DMS79 (cell line): Measurements from ENCODE around the gene GCLC.
"Not testable (repeated sequence)": the region's sequence is repeated elsewhere in the genome, so short reads cannot be mapped to it uniquely, and the experiment has no call there.

Experiments
- DNase-seq: peaks from one replicate; lab custom pipeline; 2025; lab: John Stamatoyannopoulos, UW

The GCLC gene

DNA sequence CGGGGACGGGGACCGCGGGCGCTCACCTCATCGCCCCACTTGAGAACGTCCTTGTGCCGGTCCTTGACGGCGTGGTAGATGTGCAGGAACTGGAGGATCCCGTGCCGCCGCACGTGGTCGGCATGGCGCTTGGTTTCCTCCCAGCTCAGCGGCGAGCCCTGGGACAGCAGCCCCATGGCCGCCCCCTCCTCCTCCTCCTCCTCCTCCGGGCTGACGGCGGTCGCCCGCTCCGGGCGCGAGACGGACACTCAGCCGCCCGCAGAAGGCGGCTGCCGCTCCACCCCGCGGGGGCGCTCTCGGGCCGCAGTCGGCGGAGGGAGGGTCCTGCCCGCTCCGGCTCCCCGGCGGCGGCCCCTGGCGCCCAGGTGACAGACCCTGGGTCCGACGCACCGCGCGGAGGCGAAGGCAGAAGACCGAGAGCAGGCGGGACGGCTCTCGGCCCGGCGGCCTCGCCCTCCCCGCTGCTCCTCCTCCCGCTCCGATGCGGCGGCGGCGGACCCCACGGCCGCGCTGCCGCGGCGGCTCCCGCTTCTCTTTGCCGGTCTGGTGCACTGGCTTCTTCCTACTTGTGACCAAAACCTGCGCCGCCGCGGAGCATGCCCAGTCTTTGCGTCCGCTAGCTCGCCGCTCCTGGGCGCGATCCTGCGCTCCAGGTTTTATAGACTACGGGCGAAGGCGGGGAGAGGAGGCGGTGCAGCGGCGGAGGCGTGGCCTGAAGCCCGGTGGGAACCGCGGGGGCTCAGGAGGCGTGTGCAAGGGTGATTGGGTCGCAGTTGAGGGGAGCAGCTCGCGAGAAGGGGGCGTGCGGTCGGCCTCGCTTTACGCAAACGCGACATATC lies at the start of gene GCLC:
TSS of gene GCLC (minus strand) at position 632 of the 839 bp plus-strand sequence. CDS start at position 176, 456 bp downstream.
- DNase-seq, result peak; percentile 60

DNA sequence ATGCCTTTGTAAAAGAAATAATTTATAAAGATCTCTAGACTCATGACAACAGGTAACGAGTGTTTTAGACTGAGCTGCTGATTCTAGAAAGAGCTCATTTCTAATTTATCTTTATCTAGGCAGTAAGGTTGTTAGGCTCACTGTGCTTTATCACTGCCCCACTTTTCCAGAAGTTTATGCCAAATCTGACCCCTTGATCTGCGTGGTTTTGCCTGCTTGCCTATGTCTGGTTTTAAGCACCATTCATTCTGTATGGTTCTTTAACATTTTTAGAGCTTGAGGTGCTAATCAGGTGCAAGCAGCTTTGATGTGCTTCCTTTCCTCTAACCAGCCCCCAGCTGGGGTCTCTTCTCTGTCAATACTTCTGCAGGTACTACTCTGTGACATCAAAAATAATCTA lies 49.7 kb upstream of the GCLC start:
- DNase-seq, result no peak

DNA sequence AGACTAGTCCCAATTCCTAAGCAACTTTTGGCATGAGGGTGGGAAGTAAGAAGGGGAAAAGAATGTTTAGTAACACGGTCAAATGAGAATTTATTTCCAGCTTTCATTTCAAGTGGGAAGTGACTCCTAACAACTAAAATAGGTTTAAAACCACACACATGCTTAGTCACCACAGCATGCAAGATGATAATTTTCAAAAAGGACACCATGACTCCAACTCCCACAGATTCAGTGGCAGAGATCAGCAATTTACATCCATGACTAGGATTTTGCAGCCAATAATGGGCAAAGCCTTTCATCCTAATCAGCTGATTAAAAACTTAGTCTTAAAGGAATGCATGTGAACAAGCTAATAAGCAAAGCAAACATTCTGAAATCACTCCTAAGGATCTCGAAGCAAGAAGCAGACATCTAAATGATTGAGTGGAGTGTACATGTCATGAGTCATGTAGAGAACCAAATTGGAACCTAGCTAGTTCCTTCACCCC lies 48.1 kb upstream of the GCLC start:
- DNase-seq, result no peak

DNA sequence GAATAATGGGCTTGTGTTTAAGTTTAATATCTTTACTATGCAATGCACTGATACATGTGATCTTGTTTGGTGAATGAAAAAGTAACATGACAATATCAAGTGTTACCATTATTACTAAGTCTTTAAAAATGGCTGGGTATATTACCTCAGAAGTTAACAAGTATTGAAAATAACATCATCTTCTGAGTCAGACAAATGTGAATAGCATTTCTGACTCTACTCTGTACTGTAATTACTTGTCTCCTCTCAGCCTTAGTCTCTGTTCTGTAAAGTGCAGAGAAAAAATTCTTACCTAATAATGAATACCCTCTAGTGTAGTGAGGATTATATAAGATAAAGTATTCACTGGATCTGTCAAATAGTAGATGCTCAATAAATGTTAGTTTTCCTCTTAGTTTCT lies 47.0 kb upstream of the GCLC start:
- no peak for DNase-seq

DNA sequence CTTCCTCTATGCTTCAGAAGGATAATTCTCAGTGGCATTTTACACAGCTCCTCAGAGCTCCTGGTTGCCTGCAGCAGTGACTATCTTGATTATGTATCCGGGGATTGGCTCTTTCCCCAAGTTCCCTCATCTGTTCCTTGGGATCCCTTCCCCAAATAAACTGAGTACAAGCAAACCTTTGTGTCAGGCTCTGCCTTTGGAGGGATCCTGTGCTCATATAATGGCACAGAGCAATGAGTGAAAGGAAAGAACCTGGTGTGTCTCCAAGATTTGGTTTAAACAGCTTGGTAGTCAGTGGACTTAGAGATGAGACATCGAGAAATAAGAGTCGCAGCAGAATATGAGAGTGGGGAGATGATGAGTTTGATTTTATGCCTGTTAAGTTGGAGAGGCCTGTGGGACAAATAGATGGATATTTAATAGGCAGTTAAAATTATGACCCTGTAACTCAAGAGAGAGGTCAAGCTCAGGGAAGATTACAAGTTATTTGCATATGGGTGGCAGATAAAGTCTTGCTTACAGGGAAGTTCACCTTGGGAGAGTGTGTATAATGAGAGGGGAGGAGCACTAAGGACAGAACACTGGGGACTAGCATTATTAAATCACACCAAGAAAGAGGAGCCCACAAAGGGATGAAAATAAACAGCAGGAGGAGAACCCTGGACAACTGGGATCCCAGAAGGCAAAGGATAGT lies 44.1 kb upstream of the GCLC start:
- no peak for DNase-seq

DNA sequence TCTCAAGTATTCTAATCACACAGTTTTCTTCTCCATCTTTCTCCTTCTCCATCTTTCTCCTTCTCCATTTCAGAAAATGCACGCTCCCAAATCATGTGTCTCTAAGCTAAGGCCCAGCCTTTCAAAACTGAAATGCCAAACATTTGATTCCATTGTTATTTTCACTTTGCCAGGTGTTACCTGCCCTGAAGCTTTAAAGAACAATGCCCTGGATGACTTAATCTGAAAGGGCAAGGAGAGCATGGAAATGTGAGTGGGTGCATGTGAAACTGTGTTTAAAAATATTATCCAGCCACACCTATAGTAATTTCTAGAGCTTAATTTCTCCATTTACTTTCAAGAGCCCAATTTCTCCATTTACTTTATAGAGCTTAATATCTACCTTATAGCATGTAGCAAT lies 42.4 kb upstream of the GCLC start:
- no peak for DNase-seq

DNA sequence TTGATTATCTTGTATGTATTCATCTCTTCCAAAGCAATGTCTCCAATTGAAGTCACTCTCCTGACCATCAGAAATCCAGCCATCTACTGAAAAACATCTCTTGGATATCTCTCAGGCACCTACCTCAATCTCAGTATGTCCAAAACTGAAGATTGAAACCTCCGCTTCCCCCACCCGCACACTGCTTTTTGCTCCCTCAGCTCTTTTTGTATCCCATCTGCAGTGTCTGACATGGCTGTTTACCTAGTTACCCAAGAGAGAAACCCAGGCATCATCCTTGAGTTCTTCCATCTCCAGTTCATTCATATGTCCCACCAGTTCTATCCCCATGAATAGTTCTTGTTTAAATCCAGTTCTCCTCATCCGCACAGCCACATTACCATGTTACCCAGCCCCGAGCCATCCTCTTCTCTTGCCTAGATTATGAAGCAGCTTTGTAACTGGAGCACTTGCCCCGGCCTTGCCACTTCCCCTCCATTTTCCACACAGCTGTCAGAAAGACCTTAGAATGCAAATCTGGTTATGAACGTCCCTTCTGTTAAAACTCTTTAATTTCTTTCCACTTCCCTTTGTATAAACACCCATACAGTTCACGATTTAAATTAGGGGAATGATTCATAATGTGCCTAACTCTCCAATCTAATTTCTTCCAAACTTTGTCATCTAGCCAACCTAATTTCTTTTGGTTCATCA lies 40.5 kb upstream of the GCLC start:
- DNase-seq, result no peak

DNA sequence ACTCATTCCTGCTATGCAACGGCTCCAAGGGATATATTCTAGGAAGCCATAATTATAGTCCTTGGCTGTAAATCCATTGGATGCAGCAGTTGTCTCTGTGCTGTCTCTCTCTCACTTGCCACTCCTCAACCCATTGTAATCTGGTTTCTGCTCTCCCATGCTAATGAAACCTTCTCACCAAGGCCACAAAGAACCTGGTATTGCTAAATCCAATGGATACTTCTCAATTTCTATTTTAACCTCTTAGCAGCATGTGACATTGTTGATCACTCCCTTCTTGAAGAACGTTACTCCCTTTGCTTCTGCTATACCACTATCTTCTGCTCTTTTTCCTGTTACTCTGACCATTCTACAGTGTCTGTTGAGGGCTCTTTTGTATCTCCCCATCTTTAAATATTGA lies 39.8 kb upstream of the GCLC start:
- no peak for DNase-seq

DNA sequence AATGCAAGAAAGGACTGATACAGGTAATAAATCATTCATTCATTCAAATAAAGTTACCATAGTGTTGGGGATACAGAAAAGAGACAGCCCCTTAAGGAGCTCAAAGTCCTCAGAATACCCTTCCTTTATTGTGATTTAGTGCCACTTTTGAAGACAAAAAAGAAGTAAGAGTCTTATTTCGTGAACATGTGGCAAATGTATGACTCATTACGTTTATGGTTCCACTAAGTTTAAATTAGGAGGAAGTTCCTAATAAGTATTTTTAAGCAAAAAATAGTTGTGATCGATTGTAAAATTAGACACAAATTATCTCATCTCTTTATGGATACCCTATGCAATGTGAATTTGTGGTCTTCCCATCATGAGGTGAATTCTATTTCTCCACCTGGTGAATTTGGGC lies 38.5 kb upstream of the GCLC start:
- DNase-seq, result no peak

DNA sequence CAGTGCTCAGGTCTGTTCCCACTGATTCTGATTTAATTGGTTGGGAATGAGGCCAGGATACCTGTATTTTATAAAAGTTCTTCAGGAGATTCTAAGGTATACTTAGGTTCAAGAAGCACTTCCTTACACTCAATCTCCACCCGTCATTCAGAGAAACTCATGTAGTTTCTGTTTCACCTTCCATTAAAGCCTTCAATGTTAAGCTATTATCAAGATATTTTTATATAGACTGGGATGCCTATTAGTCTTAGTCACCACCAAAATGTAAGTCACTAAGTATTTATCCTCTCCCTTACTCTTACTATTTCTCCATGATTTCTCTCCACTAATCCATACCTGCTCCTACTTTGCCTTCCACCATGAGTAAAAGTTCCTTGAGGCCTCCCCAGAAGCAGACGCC lies 38.1 kb upstream of the GCLC start:
- no peak for DNase-seq

DNA sequence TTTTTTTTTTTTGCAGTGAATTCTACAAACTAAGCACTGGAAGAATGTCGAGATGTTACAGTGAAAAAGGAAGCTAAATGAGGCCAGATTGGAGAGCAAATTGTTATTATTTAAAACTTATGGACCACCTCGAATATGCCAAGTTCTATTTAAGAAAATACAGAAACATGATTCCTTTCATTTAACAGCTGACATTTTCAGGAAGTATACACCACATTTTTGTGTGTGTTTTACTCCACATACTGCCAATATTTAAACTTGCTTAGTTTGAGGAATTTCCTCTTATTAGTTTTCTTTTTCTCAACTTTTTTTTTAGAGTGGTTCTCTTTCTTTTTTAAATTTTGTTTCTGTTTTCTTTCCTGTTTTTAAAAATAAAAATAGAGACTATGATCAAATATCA lies 37.0 kb upstream of the GCLC start:
- DNase-seq, result no peak

DNA sequence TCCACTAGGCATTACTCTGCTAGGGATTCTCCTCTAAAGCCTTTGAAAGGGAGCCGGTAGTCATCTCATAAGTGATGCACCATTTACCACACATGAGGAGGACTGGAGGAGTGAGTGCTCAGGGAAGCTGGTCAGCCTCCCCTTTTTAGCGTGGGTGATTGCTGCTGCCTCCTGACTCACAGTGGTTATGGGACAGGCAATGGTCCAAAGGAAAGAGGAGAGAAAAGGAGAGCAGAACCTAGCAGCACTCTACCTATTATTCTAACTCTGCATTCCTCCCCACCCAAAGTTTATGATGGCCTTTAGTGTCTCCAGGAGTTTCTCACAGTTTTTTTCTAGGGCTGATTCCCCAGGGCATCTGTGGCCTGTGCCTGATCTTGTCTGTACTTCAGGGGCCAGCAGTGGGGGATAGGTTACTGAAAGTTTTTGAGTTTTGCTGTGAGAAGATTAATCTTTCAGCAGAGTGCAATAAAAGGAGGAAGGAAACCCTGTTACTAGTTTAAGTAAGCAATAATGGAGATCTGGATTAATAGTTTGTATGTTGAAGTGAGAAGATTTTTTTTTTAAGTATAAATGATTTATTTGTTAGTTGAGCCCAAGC lies 36.4 kb upstream of the GCLC start:
- no peak for DNase-seq

DNA sequence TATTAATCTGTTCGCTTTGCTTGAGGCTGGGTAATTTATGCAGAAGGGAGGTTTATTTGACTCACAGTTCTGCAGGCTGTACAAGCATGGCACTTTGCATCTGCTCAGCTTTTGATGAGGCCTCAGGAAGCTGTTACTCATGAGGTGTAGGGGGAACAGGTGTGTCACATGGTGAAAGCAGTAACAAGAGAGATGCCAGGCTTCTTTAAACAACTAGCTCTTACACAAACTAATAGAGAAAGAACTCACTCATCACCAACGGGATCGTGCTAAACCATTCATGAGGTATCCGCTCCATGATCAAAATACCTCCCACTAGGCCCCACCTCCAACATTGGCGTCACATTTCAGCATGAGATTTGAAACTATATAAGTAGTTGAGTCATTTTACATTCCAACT lies 34.4 kb upstream of the GCLC start:
- no peak for DNase-seq

DNA sequence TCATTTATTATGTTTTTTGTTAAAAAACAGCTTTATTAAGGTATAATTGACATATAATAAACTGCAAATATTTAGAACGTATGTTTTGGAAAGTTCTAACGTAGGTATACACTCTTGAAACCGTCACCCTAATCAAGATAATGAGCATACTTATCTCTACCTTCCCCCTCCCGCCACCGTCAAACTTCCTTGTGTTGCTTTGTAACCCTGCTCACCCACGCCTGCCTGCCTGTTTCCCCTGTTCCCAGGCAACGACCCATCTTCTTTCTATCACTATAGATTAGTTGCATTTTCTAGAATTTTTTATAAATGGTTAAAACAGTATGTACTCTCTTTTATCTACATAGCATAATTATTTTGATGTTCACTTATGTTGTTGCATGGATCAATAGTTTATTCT lies 33.5 kb upstream of the GCLC start:
- DNase-seq, result no peak

DNA sequence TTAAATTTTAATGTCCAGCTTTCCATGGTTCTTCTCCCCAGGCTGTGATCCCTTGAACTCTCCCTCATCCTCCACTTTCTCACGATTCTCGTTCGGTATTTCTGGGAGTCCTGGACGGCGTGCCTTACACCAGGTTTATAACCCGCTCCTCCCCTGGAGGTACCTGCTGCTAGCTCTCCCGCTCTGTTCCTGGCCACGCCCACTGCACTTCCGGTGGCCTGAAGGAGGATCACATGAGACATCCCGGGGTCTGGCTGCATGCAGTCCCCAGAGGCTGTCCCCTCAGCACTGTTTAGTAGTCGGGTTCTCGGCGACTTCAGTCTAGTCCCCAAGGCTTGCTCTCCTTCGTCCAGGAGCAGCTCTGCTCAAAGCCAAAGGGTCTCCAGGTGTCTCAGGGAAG lies 28.4 kb upstream of the GCLC start:
- DNase-seq, result no peak

DNA sequence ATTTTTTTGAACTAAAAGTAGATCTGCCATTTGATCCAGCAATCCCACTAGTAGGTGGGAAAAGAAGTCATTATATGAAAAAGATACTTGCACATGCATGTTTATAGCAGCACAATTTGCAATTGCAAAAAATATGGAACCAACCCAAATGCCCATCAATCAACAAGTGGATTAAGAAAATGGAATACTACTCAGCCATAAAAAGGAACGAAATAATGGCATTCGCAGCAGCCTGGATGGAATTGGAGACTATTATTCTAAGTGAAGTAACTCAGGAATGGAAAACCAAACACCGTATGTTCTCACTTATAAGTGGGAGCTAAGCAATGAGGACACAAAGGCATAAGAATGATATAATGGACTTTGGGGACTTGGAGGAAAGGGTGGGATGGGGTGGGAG lies 27.5 kb upstream of the GCLC start:
- DNase-seq, result not testable (repeated sequence)

DNA sequence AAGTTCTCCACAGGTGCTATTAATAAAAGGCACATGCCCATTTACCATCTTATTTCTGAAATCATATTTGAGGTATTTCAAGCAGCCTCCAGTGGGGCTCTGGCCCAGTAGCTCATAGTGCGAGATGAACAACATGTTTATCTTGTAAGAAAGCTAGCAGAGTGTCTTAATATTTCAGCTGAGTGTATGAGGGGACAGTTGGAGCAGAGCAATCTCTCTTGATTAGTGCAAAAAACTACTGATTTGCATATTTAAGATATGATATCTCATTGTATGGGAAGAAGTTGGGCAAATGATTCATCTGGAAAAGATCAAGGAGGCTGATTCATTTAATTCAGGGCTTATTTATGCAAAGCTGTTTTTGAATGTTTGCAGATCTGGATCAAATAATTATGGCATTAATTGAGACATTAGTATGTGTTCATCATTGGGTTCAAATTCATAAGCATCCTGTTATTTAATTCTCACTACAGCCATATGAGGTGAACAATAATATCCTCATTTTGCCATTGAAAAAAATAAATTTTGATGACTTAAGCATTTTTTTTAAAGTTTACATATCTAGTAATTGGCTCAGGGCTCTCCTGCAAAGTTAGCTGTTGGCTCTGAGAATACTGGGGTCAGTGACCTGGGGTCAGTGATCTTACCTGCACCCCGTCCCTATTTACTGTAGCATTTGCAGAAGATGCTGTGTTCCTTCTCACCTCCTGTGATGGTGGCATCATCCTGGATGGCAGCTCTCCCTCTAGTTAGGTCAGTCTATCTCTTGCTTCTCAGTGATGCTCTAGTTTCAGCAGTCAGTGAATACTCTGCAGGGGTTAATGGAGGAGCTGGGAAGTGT lies 24.1 kb upstream of the GCLC start:
- DNase-seq, result no peak

DNA sequence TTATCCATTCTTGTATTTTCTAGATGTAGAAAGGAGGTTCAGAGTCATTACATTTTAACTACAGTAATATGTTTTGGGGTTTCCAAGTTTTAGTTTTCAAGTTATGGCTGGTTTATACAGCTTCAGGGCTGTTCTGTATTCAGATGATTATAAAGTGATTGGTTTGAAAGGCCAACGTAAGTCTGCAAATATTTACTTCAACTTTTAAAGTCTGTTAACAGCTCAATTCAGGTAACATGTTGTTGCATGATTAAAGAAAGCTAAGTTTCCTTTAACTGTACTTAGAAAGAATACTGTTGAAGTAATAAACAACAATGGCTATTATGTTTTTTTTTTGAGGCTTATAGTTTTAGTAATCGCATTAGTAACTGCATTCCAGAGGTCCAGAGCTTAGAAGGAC lies 22.8 kb upstream of the GCLC start:
- DNase-seq, result no peak

DNA sequence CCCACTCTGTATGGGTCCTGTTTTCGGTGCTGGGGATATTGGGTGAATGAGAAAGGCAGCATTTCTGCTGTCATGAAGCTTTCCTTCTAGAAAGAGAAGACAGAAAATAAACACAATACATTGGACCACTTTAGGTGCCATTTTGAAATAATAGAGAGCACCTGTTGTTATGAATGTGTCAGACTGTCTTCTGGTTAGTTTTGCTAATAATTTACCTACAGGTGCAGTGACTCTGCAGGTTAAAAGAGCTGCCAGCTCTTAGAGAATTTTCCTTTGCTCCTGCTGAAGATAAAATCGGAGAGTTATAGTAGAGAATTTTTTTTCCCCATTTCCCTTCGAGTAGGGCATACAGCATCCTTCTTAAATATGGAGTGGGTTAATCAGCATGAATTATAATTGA lies 21.9 kb upstream of the GCLC start:
- no peak for DNase-seq

DNA sequence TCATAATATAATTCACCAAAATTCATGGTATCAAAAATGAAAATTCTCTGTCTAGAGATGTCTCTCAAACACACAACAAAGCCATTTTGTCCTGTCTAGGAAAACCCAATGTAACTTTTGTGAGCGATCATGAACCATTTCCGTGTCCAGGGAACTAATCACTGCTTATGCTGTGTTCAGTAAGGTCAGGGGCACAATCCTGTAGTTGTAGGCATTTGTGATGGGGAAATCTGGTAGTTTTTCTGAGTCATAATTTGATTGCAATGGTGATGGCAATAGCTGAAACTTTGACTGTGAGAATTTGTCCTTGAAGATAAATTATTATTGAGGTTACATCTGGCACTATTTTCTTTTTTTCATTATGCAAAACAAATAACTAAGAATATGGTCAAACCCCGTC lies 21.0 kb upstream of the GCLC start:
- DNase-seq, result no peak

DNA sequence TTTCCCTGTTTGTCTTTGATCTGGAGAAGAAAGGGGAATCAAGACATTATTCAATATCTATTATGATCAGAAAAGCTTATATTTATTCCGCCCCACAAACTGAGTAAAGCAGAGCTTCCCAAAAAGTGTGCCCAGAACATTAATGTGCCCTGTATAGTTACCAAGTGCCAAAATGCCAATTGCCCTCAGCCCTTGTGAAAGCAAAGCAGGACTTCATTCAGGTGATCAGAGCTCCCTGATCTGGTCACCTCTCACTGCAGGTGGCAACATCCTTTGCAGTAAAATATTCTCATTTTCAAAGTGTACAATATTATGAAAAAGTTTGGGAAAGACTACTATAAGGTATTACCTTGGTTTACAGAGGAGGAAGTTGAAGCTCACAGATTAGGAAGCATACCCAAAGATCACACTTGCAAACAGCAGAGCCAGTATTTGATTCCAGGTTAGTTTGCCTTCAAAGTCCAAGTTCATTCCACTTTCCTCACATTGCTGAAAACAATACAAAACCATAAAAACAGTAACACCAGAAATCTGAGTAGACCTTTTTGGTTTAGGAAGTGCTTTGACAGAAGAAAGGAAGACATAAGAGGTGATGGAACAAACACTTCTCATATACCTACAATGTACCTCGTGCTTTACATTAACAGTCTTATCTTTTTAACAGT lies 19.6 kb upstream of the GCLC start:
- DNase-seq, result no peak
